Fibroblast of skin of left quadriceps (primary cell): ENCODE data around the gene ZCCHC14.
"Not testable (repeated sequence)": the region's sequence is repeated elsewhere in the genome, so short reads cannot be mapped to it uniquely, and the experiment has no call there.

Source experiments
- DNase-seq, 2 experiments: peaks; one replicate each; pipeline ENCODE4 v3.0.0-alpha.2; 2013; ENCODE audit warnings: low read depth in 2 of 2

Gene ZCCHC14

DNA sequence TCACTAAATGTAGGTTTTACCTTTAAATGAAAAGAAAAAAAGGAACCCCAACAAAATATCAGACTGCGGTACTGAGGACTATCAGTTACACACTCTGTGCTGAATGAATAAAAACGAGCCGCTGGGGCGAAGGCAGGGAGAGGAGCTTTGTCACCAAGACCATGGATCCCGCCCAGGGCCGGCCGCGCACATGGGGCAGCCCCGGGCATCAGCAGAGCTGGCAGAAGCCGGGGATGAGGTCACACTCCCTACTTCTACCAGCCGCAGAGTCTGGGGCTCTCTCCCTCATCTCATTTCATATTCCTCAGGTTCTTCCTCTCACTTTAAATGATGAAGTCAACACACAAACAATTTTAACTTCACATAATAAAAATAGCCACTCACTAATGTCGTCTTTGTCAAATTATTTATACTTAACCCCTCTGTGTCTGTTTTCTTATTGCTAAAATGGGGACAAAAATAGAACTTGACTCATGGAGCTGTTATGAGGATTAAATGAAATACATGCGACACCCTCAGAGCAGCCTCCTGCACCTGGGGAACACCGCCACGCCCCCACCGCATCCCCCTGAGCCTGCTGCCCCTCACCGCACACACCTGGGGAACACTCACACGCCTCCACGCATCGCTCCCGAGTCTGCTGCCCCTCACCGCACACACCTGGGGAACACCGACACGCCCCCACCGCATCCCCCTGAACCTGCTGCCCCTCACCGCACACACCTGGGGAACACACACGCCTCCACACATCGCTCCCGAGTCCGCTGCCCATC, 15.4 kb downstream of the ZCCHC14 start:
- not testable (repeated sequence) for DNase-seq

DNA sequence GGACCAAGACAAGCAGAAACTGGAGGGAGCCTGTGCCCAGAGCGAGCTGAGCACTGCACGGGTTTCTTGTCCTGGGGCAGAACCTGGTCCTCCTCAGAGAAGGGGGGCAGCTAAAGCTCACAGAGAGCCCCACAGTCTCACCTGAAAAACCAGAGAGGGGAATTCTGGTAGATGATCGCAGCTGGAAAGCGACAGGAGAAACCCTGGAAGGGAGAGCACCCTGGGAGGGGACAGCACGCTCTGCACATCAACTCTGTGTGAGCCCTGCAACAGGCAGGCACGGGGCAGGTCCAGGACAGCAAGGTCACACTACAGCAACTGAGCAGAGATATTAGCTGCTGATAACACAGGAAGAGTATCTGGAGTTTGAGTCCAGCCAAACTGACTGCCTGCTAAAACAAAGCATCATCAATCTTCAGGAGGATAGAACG, 18.2 kb downstream of the ZCCHC14 start:
- no peak for DNase-seq

DNA sequence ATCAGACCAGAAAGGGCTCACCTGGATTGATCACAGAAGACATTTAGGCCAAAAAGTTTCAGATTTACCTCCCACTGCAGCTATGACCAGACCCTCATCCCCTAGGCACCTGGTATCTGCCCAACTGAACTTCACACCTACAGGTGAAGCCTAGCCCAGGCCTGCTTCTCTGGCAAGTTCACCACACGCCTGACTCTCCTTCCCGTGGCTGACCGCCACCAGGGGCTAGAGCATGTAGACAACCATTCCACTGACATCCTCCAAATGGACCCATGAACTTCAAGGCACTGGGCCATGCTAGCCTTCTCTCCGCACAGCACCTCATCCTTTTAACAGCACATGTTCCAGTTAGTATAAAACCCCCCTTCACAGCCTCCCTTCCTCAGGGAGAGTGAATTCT, 18.8 kb downstream of the ZCCHC14 start:
- DNase-seq: no peak

DNA sequence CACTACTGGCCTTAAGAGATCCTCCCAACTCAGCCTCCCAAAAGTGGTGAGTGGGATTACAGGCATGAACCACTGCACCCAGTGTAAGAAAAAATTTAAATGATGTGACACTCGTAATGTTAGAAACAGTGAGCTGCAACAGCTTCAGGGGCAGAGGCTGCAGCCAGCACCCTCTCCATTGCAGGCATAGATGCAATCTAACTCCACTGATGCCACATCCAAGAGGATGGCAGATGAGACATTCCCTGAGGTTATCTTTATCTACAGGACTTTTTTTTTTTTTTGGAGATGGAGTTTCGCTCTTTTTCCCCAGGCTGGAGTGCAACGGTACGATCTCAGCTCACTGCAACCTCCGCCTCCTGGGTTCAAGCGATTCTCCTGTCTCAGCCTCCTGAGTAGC, 19.9 kb downstream of the ZCCHC14 start:
- no peak for DNase-seq

- DNase-seq: no peak
Measured at GRCh38 chr16:87472142-87472778, 20.6 kb downstream of the ZCCHC14 start.

- no peak for DNase-seq
Measured at GRCh38 chr16:87471278-87472141, 21.3 kb downstream of the ZCCHC14 start.

- DNase-seq: no peak
Measured at GRCh38 chr16:87470332-87470731, 22.5 kb downstream of the ZCCHC14 start.

GRCh38 chr16:87469169-87469568, 23.7 kb downstream of the ZCCHC14 start:
- DNase-seq: no peak

GRCh38 chr16:87468550-87468949, 24.3 kb downstream of the ZCCHC14 start:
- no peak for DNase-seq

GRCh38 chr16:87466975-87467501, 25.8 kb downstream of the ZCCHC14 start:
- no peak for DNase-seq

DNA sequence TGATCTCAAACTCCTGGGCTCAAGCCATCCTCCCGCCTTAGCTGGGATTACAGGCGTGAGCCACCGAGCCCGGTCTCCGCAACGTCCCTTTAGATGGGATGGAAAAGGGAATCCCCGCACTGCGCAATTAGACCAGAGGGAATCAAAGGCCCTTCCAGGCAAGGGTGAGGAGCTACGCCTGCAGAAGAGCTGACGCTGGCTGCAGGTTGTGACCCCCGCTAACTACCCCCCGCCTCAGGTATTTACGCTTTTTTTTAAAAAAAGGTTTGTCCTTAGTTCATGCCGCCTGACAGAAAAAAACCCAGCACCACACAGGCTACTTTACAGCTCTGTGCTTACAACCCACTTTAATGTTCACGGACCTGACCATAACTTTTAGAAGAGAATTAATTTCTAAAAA, 26.9 kb downstream of the ZCCHC14 start:
- no peak for DNase-seq

GRCh38 chr16:87465306-87465705, 27.5 kb downstream of the ZCCHC14 start:
- peak; percentile 48 to 62 for DNase-seq

- peak; percentile 53 to 56 for DNase-seq
Measured at GRCh38 chr16:87464691-87465300, 28.0 kb downstream of the ZCCHC14 start.

- no peak for DNase-seq
Measured at GRCh38 chr16:87463722-87464690, 28.8 kb downstream of the ZCCHC14 start.

DNA sequence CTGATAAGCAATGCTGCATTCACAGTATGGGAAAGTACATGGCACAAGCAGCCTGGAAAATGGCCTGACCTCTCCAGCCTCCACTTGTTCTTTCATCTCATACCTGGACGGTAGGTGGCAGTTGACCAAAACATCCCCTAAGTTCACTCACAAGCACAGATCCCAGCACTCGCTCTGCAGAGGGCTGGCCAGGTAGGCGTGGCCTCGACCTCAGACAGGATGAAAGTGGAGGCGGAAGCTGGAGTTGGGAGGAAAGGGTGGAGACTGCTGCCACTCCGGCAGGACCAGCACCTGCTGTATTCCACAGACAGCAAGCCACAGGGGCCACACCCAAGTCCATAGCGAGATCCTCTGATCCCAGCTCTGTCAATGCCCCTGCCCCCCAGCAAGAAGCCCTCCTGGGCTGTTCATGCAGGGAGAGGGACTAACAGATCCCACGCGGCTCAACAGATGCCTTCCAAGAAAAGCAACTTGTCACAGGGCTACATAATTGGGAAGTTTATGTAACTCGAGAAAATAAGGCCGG, 31.3 kb downstream of the ZCCHC14 start:
- DNase-seq: no peak

DNA sequence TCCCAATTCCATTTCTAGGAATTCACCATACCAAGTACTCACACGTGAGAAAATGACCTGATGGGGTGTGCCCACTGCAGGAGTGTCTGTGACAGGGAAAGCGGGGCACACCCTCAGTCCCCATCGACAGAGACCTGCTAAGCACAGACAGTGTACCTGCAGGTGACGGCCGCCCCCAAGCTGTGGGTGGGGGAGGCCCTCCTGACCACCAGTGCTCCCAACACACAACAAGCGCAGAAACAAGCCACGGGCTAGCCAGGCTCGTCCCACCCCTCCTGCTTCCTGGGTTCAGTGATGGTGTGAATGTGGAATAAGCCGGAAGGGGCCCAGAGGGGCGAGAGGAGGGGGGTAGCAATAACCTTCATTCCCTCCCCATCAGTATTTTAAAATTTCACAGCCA, 31.9 kb downstream of the ZCCHC14 start:
- no peak for DNase-seq

GRCh38 chr16:87459833-87460232, 33.0 kb downstream of the ZCCHC14 start:
- DNase-seq: no peak

GRCh38 chr16:87459027-87459426, 33.8 kb downstream of the ZCCHC14 start:
- no peak for DNase-seq

- no peak for DNase-seq
Measured at GRCh38 chr16:87458424-87458915, 34.4 kb downstream of the ZCCHC14 start.
